Brain pericyte (primary cell): Measurements from ENCODE around the gene SLC29A3.
"Not testable (repeated sequence)": the region's sequence is repeated elsewhere in the genome, so short reads cannot be mapped to it uniquely, and the experiment has no call there.

Source experiments
- DNase-seq: peaks from one replicate; pipeline ENCODE4 v3.0.0-alpha.2; 2012; ENCODE audit warnings: low read depth, low spot score

The SLC29A3 gene

DNA sequence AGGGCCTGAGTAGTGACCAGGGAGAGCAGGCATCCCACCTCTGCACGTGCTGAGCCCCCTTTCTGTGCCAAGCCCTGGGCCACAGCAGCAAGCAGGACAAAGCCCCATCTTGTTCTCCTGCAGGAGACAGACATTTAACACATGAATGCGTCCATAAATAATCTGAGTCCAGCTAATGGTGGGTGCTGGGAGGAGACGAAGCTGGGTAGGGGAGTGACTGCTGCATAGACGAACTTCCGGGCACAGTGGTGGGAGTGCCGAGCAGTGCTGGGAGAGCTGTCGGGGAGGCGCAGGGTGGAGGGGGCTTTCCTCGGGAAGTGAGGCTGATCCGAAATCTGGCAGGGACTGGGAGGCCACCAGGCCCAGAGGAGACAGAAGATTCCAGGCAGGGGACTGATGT is 35.2 kb upstream of the SLC29A3 start:
- DNase-seq, result no peak

- DNase-seq, result no peak
These were observed 34.4 kb upstream of the SLC29A3 start for GRCh38 chr10:71284544-71285179.

DNA sequence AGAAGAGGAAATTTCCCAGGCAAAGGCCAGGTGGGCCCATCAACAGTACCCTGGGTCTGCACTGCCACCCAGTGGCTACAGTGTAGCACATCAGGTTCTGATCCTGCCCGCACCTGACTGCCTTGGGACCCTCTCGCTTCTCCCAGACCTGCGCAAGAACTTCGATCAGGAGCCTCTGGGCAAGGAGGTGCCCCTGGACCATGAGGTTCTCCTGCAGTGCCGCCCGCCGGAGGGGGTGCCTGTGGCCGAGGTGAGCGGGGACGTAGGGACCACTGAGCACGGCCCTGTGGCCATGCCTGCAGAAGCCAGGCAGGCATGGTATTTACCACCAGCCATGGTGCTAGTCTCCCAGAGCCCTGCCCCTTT is 33.9 kb upstream of the SLC29A3 start:
- DNase-seq, result no peak

DNA sequence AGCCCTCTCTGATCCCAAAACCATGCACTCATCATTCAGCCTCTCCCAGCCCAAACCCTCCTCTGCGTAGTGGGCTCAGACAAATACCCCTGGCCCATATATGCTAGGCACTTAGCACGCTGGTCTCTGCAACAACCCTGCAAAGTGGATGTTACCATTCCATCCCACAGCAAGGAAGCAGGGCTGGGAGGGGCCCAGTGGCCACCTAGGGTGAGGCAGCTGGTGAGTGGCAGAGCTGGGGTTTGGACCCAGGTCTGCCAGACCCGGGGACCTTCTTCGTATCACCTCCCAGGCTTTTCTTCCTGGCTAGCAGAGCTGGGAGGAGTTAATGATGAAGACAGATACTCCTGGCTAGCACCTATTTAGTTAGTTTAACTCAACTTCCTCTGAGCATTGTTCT is 33.1 kb upstream of the SLC29A3 start:
- no peak for DNase-seq

DNA sequence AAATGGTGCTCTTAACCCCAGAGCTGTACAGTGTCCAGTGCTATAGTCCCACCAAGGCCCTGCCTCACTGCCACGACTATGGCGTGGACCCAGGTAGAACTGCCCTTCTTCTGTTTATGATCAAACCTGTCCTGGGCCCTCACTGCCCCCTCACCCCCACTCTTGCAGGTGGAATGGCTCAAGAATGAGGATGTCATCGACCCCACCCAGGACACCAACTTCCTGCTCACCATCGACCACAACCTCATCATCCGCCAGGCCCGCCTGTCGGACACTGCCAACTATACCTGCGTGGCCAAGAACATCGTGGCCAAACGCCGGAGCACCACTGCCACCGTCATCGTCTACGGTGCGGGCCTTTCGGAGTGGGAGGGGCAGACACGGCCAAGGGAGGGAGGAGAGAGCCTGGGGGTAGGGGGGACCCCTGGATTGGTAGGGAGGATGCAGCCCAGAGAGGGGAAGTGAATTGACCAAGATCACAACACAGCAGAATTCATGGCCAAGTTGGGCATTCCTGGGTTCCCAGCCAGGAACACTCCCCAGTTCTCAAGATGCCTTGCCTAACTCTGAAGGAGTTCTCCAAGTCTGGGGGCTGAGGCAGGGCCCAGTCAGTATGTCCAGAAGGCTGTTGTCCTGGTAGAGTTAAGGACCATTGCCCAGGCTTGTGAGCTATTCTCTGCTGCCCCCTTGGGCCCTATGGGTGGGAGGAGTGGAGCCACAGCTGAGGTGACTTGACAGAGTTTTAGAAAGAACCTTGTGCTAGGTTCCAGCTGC is 32.4 kb upstream of the SLC29A3 start:
- no peak for DNase-seq

GRCh38 chr10:71287456-71287855 is 31.6 kb upstream of the SLC29A3 start:
- DNase-seq, result no peak

- no peak for DNase-seq
These were observed 30.6 kb upstream of the SLC29A3 start for GRCh38 chr10:71288461-71288860.

DNA sequence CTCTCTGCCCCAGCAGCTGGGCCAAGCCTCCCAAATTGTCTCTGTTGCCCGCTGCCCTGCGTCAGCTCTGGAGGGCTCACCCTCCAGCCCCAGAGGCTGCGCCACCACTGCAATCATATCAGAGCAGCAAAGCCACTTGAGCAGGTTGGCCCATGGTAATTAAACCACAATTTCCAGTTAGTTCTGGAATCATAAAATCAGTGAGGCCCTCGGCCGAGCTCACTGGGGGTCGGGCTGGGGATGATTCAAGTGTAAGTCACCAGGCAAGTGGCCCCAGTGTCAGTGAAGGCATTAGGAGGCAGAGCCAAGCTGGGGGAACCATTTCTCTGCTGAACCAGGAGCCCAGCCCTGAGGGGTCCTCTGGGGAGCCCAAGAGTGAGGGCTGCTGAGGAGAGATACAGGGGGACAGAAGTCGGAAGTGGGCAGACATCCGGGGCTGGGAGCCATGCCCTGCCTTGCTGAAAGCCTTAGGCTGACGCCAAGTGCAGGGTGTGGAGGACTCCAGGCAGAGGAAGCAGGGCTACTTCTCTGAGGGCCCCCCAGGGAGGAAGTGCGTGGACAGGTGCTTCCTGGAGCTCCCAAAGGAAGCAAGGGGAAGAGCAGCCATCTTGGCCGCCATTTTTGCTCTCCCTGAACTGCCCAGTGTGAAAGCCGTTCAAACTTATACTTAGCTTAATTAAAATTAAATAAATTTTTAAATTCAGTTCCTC is 29.5 kb upstream of the SLC29A3 start:
- DNase-seq, result no peak

DNA sequence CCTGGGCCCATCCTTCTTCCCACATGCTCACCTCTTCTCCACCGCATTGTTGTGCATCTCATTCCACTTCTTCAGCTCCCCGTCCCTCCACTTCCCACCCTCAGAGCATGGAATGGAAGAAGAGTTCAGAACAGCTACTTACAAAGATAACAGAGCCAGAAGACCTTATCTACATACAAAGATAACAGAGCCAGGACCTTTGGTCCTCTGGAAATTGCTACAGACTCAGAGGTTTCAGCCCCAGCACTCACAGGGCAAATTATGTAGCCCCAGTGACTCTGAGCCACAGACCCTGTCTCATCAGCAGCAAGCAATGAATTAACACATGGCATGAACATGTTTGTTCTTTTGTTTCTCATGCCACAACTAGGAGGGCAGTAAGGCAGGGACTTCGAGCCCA is 28.7 kb upstream of the SLC29A3 start:
- no peak for DNase-seq

DNA sequence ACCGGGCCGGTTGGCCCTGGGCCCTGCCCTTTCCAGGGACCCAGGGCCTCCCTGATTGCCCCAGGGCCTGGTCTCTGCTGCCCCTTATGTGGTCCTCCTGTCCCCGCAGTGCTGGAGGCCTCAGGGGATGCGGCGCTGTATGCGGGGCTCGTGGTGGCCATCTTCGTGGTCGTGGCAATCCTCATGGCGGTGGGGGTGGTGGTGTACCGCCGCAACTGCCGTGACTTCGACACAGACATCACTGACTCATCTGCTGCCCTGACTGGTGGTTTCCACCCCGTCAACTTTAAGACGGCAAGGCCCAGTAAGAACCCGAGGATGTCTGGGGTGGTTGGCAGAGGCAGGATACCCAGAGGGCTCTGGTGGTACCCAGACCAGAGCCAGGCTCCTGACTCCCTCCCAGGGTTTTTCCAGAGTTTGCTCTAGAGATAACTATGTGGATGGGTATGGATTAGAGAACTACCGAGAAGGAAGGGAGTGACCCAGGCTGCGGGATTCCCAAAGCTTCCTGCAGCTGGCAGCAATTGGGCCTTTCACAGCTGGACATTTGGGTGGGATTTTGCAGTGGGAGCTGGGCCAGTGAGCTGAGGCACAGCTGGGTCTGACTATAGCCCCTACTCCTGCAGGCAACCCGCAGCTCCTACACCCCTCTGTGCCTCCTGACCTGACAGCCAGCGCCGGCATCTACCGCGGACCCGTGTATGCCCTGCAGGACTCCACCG is 28.1 kb upstream of the SLC29A3 start:
- DNase-seq, result no peak

DNA sequence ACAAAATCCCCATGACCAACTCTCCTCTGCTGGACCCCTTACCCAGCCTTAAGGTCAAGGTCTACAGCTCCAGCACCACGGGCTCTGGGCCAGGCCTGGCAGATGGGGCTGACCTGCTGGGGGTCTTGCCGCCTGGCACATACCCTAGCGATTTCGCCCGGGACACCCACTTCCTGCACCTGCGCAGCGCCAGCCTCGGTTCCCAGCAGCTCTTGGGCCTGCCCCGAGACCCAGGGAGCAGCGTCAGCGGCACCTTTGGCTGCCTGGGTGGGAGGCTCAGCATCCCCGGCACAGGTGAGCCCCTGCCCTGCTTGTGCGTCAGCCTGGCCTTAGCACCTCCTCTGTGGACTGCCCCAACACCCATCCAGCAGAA is 27.5 kb upstream of the SLC29A3 start:
- no peak for DNase-seq

- DNase-seq, result no peak
These were observed 26.2 kb upstream of the SLC29A3 start for GRCh38 chr10:71292624-71293445.

- DNase-seq, result no peak
These were observed 25.5 kb upstream of the SLC29A3 start for GRCh38 chr10:71293446-71294084.

- no peak for DNase-seq
These were observed 24.9 kb upstream of the SLC29A3 start for GRCh38 chr10:71294091-71294561.

DNA sequence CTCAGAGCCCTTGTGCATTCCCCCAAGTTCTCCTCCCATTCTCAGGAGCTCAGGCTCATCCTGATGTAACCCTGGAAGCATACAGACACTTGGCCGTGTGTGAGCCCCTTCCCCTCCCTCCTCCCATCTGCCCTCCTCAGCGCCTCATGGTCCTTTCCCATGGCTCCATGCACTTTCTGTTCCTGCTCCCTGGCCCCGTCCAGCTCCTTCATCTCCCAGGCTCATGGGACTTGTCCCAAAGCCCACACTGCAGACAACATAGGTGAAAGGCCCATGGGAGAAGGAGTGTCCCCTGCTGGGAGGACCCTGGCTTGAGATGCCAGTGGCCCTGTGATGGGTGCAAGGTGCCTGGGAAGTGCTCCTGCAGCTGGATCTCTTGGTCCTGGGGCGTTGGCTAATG is 24.2 kb upstream of the SLC29A3 start:
- no peak for DNase-seq

GRCh38 chr10:71295641-71296040 is 23.4 kb upstream of the SLC29A3 start:
- no peak for DNase-seq

GRCh38 chr10:71296086-71296485 is 23.0 kb upstream of the SLC29A3 start:
- no peak for DNase-seq

DNA sequence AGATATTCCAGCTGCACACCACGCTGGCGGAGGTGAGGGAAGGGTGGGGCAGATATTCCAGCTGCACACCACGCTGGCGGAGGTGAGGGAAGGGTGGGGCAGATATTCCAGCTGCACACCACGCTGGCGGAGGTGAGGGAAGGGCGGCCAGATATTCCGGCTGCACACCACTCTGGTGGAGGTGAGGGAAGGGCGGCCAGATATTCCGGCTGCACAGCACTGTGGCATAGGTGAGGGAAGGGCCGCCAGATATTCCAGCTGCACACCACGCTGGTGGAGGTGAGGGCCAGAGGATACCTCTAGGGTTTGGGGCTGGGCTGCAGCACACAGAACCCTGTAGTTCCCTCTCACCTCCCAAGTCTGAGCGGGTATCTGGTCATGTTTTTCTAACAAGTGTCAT is 22.2 kb upstream of the SLC29A3 start:
- not testable (repeated sequence) for DNase-seq

- no peak for DNase-seq
These were observed 21.7 kb upstream of the SLC29A3 start for GRCh38 chr10:71297343-71297742.

DNA sequence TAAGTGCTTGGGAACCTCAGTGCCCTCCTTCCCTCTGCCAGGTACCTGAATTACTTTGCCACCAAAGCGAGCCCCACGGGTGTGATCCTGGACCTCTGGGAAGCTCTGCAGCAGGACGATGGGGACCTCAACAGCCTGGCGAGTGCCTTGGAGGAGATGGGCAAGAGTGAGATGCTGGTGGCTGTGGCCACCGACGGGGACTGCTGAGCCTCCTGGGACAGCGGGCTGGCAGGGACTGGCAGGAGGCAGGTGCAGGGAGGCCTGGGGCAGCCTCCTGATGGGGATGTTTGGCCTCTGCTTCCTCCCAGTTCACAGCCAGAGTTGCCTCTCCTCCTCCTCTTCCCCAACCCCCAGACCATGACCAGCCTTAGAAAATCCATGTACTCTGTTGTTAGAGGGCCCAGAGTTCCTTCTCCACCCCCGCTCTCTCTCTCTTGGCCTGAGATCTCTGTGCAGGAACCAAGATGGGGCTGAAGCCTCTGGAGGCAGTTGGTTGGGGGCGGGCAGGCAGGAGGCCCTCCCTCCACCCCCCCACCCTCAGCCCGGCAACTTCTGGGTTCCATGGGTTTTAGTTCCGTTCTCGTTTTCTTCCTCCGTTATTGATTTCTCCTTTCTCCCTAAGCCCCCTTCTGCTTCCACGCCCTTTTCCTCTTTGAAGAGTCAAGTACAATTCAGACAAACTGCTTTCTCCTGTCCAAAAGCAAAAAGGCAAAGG is 19.8 kb upstream of the SLC29A3 start:
- no peak for DNase-seq
